ENCODE results near the gene LRRC61.

Gene LRRC61

GRCh38 chr7:150322114-150322832 lies 882 bp upstream of the LRRC61 start:
- DNase-seq (ENCODE audit: low read depth): no peak
- no peak for TF ChIP-seq CTCF (IDR thresholded peaks at IDR 0.05; ENCODE audit: low read length, missing control alignments)
- no peak overlapping the region for H3K4me3 ChIP-seq (replicated peaks; ENCODE audit: low read depth, low read length)

DNA sequence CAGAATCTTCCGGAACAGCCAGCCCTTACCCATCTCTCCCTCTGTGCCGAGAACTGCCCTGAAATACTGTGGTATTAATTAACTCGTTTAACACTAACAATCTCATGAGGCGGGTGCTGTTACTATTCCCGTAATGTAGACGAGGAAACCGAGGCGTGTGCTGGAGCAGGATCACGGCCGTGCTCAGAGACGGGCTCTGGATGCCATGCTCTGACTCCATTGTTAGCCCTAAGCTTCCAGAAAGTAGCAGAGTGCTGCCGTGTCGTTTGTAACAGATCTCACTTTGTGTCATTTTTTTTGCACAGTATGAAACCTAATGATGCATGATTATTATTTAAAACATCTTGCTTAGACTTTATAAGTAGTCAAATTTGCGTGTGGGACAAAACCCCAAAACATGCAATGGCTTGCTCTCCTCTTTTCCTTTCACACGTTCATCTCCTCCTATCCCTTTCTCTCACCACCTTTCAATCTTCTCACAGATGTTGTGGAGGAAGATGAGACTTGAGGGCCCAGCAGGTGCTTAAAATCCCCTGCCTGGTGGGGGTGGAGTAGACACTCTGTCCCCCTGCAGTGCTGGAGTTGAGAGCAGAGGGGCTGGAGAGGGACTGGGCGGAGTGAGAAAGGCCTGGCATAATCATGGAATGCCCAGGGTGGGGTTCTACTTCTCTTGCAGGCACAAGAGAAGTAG lies 672 bp downstream of the LRRC61 start:
- TF ChIP-seq CTCF (IDR thresholded peaks at IDR 0.05; ENCODE audit: low read length, missing control alignments): no peak
- no peak for DNase-seq (ENCODE audit: low read depth)
- peak overlapping the region; percentile 33 for H3K4me3 ChIP-seq (replicated peaks; ENCODE audit: low read depth, low read length)

DNA sequence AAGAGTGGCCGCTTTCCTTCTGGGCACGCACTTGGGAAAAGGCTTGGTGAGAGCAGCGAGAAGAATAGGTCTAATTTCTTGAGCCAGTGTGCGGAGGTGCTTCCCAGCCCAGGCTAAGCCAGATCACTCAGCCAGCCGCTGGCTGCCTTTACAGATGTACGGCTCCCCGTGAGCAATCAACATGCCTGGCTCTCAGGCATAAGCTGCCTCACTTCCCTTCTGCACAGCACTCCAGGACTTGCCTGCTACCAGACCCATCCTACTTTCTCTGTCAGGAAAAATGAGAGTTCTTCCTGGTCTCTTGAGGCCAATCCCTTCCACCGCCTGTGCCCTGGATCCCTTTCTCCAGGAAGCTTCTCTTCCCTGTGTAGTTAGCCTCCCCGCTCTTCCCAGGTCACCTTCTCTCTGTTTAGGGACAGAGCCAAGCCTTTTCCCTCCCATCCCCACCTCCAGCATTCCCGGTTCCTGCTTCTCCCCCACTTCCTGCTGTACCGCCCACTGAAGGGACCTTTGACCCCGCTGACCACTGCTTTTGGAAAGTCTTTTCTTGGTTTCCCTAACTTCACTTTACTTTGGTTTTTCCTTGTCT lies 1.3 kb downstream of the LRRC61 start:
- no peak for TF ChIP-seq CTCF (IDR thresholded peaks at IDR 0.05; ENCODE audit: low read length, missing control alignments)
- peak; percentile 22 for DNase-seq (ENCODE audit: low read depth)
- H3K4me3 ChIP-seq (replicated peaks; ENCODE audit: low read depth, low read length): no peak overlapping the region

- TF ChIP-seq CTCF (IDR thresholded peaks at IDR 0.05; ENCODE audit: low read length, missing control alignments): no peak
- peak; percentile 77 for DNase-seq (ENCODE audit: low read depth)
- H3K4me3 ChIP-seq (replicated peaks; ENCODE audit: low read depth, low read length): no peak overlapping the region
Measured at GRCh38 chr7:150325110-150325611, 2.0 kb downstream of the LRRC61 start.

DNA sequence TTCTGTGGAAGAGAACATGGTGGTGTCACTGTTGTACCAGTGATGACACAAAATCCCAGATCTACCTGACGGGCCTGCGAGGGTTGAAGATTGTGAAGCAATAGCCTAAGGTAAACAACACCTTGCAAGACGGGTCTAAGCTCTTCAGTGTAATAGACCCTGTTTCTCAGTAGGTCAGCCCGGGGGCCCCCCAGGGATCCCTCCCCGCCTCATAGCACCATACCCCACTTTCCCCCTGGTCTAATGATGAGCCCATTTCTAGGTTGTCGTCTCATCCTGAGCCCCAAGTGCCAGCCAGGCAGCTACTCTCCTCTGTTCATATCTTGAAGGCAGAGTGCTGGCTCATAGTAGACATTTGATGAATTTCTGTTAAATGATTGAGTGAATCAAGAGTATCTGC lies 2.7 kb downstream of the LRRC61 start:
- no peak for DNase-seq (ENCODE audit: low read depth)
- no peak overlapping the region for H3K4me3 ChIP-seq (replicated peaks; ENCODE audit: low read depth, low read length)
- TF ChIP-seq CTCF (IDR thresholded peaks at IDR 0.05; ENCODE audit: low read length, missing control alignments): no peak

- no peak overlapping the region for H3K4me3 ChIP-seq (replicated peaks; ENCODE audit: low read depth, low read length)
- no peak for DNase-seq (ENCODE audit: low read depth)
- TF ChIP-seq CTCF (IDR thresholded peaks at IDR 0.05; ENCODE audit: low read length, missing control alignments): no peak
Measured at GRCh38 chr7:150326657-150327268, 3.6 kb downstream of the LRRC61 start.

All from fibroblast of pulmonary artery (primary cell).